GM12875 (cell line): Measurements from ENCODE around the gene TIE1.

ENCODE experiments used
- H3K4me3 ChIP-seq: one replicate; pipeline ENCODE4 v1.5.1; 2011; ENCODE audit warnings: low read depth, low read length, control low read depth
- TF ChIP-seq, protein P1 (sequence below): IDR thresholded peaks from 2 replicates; pipeline ENCODE4 v1.5.1; 2011; ENCODE audit warnings: low read depth, mild to moderate bottlenecking, control low read depth, inconsistent platforms, low read length, moderate library complexity, borderline replicate concordance; ENCODE audit not compliant: insufficient read depth

TIE1 gene

DNA sequence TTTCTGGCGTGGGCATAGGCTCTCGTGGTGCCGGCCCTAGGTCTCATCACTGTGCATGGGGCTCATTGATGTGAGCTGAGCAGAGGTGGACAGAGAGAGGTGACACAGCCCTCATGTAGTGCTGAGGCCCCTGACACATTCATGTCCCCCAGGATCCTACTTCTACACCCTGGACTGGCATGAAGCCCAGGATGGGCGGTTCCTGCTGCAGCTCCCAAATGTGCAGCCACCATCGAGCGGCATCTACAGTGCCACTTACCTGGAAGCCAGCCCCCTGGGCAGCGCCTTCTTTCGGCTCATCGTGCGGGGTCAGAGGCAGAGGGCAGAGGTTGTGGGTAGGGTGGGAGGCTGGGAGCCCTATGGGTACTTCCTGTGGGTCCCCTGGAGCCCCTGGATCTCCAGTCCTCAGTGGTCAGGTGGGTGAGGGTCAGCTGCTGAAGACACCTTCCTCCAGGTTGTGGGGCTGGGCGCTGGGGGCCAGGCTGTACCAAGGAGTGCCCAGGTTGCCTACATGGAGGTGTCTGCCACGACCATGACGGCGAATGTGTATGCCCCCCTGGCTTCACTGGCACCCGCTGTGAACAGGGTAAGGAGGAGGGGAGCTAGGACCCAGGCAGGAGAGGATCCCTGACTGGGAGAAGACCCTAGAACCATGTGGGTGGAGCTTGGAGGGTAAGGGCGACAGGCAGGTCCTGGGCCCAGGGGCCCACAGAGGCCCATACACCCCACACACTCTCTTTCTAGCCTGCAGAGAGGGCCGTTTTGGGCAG, 6.1 kb downstream of the TIE1 start:
- no peak overlapping the region for H3K4me3 ChIP-seq
- TF ChIP-seq, protein P1, sequence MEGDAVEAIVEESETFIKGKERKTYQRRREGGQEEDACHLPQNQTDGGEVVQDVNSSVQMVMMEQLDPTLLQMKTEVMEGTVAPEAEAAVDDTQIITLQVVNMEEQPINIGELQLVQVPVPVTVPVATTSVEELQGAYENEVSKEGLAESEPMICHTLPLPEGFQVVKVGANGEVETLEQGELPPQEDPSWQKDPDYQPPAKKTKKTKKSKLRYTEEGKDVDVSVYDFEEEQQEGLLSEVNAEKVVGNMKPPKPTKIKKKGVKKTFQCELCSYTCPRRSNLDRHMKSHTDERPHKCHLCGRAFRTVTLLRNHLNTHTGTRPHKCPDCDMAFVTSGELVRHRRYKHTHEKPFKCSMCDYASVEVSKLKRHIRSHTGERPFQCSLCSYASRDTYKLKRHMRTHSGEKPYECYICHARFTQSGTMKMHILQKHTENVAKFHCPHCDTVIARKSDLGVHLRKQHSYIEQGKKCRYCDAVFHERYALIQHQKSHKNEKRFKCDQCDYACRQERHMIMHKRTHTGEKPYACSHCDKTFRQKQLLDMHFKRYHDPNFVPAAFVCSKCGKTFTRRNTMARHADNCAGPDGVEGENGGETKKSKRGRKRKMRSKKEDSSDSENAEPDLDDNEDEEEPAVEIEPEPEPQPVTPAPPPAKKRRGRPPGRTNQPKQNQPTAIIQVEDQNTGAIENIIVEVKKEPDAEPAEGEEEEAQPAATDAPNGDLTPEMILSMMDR = no peak

DNA sequence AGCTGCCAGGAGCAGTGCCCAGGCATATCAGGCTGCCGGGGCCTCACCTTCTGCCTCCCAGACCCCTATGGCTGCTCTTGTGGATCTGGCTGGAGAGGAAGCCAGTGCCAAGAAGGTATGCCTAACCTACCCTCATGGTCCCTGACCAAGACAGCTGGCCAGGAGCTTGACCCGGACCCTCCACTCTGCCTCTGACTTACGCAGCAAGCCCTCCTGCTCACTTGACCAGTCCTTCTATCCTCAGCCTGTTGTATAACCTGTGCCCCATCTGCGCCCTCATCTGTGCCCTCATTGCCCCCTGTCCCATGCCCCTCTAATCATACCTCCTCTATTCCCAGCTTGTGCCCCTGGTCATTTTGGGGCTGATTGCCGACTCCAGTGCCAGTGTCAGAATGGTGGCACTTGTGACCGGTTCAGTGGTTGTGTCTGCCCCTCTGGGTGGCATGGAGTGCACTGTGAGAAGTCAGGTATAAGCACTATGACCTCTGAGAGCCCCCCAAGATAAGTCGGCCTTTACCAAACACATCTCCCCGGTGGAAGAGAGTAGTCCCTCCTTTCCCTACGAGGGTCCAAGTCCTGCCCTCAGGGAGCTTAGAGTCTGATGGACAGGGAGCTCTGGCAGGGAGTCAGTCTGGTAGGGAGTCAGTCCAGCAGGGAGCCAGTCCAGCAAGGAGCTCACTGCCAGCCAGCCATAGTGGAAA, 6.8 kb downstream of the TIE1 start:
- H3K4me3 ChIP-seq = no peak overlapping the region
- TF ChIP-seq, protein P1 = no peak

DNA sequence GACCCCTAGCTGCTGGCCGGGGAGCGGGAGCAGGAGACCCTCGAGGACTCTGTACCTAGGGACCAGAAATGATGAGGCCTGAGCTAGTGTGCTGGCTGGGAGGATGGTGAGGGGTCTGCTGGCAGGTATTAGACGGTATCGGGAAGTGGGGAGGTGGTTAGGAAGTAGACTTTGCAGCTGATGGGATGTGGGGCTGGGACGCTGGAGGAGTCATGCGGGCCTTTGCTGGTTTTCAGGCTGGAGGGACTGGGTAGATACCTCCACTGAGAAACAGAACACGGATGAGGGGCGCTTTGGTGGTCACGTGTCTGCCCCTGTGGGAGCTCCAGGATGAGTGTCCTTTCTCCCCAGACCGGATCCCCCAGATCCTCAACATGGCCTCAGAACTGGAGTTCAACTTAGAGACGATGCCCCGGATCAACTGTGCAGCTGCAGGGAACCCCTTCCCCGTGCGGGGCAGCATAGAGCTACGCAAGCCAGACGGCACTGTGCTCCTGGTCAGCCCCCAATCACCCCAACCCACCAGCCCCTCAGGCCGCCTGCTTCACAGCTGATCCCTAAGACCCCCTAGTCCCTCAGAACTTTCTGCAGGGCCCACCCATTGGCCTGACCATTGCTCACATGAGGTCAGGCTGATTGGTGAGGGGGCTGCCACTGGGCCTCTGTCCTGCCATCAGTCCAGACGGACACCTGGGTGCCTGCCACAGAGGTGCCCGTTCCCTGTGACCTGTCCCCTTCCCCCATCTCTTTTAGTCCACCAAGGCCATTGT, 8.0 kb downstream of the TIE1 start:
- no peak overlapping the region for H3K4me3 ChIP-seq
- TF ChIP-seq, protein P1 = no peak

DNA sequence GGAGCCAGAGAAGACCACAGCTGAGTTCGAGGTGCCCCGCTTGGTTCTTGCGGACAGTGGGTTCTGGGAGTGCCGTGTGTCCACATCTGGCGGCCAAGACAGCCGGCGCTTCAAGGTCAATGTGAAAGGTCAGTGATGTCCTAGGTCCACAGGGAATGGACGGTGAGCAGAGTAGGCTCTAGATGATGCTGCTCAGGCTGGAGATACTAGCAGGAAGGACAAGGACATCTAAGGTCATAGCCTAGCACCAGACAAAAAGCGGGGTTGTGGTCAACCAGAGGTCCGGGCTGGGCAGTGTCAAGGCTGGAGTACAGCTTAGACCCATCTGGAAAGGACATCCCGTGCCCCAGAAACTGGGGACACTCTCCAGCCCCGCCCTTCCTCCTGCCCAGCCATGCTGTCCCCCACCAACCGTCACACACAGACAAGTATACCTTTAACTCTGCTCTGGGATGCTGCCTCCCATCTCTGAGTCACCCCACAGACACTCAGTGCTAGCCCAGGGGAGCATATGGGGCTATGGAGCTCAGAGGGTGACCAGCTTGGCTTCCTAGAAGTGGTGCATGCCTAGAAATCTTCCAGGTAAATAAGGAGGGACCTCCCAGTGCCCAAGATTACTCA, 8.7 kb downstream of the TIE1 start:
- TF ChIP-seq, protein P1 = no peak
- no peak overlapping the region for H3K4me3 ChIP-seq

DNA sequence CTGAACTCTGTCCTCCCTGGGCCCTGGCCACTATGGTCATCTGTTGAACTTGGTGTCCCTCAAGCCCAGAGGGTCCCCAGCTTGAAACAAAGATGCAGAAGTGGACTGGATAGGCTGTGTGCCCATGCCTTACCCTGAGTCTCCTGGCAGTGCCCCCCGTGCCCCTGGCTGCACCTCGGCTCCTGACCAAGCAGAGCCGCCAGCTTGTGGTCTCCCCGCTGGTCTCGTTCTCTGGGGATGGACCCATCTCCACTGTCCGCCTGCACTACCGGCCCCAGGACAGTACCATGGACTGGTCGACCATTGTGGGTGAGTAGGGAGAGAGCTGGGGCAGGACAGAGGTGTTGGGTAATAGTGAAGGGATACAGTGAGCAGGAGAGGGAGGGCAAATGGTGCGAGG, 10.7 kb downstream of the TIE1 start:
- TF ChIP-seq, protein P1 = no peak
- H3K4me3 ChIP-seq = no peak overlapping the region

DNA sequence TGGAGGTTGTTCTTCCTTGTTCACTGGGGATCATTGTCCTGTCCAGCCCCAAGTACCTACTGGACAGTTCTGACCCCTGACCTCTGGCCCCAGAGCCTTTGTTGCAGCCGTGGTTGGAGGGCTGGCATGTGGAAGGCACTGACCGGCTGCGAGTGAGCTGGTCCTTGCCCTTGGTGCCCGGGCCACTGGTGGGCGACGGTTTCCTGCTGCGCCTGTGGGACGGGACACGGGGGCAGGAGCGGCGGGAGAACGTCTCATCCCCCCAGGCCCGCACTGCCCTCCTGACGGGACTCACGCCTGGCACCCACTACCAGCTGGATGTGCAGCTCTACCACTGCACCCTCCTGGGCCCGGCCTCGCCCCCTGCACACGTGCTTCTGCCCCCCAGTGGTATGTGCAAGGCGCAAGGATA, 11.4 kb downstream of the TIE1 start:
- H3K4me3 ChIP-seq = no peak overlapping the region
- TF ChIP-seq, protein P1 = no peak
